Activated gamma-delta T cell treated with anti-CD3 and anti-CD28 coated beads, Interleukin-2, amount 50 U/mL, for 16 hours (primary cell): ENCODE data around the gene KPNA2.
"Not testable (repeated sequence)": the region's sequence is repeated elsewhere in the genome, so short reads cannot be mapped to it uniquely, and the experiment has no call there.

Experiments
- DNase-seq: peaks from one replicate; pipeline ENCODE4 v3.0.0-alpha.2; 2020; ENCODE audit warnings: low read depth

Gene KPNA2

DNA sequence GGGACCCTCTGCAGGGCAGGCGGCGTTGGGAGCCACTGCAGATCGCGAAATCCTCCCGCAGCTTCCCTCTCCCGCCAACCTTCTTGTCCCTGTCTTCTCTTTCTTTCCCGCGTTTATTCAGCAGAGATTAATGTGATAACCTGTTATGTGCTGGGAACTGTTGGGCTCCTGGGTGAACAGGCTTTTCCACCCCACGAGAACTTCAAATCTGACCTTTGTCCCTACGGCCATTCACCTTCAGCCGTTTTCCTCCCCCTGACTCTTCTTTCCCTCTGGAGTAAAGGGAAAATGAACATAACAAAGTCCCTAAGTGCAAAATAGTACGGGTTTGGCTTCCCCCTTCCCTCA lies 15.2 kb upstream of the KPNA2 start:
- no peak for DNase-seq

DNA sequence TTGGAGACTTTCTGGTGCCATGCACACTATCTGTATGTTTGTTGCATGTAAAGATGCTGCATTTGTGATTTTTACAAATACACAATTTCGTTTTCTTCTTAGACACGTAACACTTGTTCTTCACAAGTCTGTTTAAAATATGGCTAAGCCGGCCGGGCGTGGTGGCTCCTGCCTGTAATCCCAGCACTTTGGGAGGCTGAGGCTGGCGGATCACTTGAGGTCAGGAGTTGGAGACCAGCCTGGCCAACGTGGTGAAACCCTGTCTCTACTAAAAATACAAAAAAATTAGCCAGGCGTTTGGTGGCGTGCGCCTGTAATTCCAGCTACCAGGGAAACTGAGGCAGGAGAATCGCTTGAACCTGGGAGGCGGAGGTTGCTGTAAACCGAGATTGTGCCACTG lies 14.7 kb upstream of the KPNA2 start:
- not testable (repeated sequence) for DNase-seq

DNA sequence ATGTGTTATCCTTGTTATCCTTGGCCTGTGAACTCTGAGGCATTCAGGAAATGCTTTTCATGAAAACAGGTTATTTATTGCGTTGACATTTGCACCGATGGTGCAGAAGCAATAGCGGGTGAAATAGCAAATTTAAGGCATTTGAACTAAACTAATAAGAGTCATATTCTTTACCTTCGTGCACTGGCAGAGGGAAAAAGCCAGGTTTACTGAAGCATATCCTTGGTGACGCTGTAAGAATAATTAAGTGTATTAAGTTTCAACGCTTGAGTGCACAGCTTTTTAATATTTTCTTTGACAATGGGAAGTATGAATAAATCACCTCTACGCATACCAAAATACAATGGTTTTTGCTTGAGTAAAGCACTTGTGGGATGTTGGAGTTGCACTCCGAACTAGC lies 13.6 kb upstream of the KPNA2 start:
- DNase-seq = no peak

DNA sequence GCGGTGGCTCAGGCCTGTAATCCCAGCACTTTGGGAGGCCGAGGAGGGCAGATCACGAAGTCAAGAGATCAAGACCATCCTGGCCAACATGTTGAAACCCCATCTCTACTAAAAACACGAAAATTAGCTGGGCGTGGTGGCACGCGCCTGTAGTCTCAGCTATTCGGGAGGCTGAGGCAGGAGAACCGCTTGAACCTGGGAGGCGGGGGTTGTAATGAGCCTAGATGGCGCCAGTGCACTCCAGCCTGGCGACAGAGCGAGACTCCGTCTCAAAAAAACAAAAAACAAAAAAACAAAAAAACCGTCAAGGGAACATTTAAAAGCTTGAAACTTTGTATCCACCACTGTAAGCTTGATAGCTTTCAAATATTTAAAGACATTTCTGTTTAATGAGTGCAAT lies 13.0 kb upstream of the KPNA2 start:
- not testable (repeated sequence) for DNase-seq

DNA sequence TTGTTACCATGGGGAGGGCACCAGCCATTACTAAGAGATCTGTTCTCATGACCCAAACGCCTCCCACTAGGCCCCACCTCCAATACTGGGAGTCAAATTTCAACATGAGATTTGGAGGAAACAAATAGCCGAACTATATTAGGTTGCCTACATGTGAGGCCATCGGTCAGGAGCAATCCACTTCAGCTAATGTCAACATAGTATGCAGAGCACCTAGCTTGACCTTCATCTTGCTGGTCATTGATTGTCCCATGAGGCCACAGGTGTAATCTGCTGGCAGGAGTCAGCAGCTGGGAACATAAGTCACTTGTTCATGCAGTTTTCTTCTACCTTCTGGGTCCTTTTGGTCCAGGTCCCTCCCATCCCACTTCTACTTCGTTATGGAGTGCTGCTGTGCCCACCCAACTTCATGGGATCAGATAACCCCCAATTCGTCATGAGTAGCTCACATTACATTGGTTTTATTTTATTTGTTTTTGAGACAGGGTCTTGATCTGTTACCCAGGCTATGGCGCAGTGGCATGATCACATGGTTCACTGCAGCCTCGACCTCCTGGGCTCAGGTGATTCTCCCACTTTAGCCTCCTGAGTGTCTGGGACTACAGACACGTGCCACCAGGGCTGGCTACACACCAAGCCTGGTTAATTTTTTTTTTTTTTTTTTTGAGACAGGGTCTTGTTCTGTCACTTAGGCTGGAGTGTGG lies 5.9 kb upstream of the KPNA2 start:
- DNase-seq = no peak

DNA sequence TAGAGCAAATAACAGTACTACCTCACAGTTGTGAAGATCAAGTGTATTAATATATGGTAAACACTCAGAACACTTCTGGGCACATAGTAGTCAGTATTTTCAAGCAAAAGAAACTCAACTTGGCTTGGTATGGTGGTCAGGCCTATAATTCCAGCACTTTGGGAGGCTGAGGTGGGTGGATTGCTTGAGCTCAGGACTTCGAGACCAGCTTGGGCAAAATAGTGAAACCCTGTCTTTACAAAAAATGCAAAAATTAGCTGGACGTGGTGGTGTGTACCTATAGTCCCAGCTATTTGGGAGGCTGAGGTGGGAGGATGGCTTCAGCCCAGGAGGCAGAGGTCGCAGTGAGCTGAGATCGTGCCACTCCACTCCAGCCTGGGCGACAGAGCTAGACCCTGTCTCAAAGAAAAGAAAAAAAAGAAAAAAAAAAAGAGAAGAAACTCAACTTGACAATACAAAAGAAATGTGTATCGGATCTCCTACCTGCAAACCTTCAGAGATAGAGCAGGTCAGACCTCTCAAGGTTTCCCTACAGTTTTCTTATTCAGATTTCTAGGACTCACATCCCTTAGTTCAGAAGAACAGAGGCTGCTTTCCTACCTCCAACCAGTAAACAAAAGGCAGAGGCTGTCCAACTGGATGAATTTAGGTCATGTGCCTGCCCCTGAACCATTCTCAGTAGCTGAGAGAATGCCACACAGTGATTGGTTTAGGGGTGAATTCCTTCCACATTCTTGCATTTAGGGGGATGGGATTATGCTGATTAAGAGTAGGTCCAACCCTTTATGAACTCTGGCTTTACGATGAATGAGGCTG lies 1.7 kb upstream of the KPNA2 start:
- DNase-seq = no peak

DNA sequence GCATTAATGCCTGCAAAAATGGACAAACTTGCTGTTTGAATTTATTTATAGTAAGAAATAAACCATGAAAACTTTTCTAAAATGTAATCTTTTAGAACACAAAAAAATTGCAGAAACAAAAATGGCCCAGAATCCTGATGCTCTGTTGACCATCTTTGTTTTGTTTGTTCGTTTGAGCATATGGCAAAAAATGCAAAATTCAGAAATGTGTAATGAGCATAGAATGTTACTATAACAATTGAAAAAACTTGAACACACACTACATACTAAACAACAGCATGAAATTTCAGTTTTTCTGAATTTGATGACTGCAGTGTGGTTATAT lies 1.1 kb upstream of the KPNA2 start:
- no peak for DNase-seq

DNA sequence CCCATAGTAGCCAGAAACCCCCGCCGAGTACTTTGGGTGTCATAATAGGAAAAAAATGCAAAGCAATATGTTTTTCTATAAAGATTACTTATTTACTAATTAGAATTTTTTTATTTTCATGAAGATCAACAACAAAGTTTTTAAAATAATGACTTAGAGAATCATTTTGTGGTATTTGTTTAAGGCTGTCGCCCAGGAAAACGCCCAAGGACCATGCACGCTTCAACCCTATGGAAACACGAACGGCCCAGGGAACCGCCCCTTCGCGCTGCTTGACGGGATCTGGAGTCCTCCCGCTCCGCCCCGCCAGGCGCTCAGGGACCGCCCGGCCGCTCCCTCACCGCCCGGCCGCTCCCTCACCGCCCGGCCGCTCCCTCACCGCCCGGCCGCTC lies 408 bp upstream of the KPNA2 start:
- peak; percentile 79 for DNase-seq

DNA sequence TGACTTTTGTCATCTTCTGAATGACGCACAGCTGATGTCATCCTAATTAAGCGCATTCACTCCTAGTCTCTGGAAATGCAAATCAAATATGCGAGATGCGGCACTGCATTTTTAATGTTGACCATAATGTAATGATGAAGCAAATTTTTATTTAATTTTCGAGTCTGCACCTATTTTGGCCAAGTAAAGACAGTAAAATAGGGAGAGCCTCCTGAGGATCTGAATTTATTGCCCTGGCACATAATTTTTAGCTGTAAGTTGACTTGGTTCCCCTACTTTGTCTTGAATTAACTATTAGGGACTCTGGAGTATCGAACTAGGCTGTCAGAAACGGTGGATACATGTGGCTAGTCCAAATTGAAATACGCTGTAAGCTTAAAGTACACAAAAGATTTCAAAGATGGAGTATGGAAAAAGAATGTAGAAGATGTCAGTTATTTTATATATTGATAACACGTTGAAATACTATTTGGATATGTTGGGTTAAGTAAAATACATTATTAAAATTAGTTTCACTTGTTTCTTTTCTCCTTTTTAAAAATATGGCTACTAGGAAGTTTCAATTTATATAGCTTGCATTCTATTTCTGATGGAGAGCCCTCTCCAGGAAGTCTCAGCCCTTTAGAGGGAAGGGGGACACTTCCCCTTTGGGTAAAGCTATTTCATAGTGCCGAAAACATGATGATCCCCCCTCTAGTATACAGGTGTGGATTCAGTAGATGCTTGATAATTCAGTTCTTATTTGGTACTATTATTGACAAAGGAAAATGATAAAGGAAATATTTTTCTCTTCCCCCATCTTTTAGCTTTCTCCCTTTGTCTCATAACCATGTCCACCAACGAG lies 991 bp downstream of the KPNA2 start:
- no peak for DNase-seq

DNA sequence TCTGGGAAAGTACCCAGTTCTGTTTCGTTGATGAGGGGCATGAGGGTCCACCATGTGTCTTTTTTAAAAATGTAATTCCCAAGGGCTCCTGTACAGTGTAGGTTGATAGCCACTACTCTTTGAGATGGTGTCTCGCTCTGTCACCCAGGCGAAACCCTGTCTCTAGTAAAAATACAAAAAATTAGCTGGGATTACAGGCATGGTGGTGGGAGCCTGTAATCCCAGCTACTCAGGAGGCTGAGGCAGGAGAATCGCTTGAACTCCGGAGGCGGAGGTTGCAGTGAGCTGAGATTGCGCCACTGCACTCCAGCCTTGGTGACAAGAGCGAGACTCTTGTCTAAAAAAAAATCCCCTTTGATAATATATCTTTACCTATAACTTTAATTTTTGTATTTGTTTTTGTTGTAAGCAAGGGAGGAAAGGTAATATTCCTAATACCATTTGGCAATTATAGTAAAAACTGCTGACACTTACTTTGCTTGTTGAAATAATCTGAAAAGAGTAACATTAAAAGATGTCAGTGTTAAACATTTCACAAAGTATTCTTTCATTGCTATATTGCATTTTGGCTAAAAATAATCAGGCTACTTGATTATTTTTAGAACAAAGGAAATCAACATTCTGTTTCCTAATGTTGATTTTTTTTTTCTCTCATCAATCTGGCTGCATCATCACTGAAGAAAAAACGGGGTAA lies 11.8 kb downstream of the KPNA2 start:
- no peak for DNase-seq

DNA sequence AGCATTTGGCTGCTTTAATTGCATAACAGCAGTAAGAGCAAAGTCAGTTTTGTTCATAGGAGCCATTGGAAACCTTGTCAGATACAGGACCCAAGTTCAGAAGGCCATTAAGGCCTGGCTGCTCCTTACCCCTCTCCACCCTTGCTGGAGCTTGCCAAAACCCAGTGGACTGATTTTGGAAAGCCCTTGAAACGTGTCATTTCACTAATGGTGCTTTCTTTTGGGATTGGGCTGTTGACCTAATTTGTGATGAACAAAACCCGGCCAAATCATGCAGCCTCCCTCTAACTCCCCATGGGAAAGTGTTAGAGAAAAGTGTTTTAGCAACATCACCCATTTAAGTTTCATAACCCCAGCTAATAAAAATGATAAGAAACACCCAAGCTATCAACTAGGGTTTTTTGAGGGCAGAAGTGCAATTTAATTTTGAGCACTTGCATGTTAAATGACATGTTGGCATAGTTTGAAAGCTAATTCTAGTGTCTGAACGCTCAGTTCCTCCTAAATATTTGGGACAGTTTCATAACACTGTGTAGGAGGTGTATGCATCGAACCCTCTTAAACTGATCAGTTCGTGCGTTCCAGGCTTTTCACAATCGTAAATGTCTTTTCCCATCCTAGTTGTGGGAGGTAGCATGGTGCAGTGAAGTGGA lies 12.5 kb downstream of the KPNA2 start:
- DNase-seq = not testable (repeated sequence)

DNA sequence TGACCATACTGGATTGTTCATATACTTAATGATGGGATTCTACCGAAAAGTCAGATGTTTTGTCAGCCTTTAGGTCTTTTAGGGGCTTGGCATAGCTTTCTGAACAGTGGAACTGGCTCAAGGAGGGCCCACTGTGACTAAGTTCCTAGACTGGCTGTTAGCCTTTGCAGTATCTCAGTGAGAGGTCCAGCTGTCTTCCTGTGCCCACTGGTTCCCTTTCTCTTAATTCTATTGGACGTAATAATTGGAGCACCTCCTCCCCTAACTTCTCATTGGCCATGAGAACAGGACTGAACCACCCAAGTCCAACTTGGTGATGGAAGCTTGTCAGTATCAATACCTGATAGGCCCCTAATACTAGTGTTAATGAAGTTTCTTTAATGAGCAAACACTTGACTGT lies 13.5 kb downstream of the KPNA2 start:
- no peak for DNase-seq

DNA sequence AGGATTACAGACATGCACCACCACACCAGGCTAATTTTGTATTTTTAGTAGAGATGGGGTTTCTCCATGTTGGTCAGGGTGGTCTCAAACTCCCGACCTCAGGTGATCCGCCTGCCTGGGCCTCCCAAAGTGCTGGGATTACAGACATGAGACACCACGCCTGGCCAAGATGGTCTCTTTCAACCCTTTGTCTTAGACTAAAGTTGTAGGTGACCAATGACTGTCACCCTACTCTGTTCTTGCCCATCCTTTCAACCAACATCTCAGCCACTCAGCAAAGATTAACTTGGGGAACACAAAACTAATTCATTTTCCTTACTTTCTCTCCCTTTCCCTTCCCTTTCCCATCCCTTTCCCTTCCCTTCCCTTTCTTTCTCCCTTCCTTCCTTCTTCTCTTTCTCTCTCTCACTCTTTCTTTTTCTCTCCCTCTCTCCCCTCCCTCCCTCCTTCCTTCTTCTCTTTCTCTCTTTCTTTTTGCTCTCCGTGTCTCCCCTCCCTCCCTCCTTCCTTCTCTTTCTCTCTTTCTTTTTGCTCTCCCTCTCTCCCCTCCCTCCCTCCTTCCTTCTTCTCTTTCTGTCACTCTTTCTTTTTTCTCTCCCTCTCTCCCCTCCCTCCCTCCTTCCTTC lies 14.4 kb downstream of the KPNA2 start:
- DNase-seq = not testable (repeated sequence)

DNA sequence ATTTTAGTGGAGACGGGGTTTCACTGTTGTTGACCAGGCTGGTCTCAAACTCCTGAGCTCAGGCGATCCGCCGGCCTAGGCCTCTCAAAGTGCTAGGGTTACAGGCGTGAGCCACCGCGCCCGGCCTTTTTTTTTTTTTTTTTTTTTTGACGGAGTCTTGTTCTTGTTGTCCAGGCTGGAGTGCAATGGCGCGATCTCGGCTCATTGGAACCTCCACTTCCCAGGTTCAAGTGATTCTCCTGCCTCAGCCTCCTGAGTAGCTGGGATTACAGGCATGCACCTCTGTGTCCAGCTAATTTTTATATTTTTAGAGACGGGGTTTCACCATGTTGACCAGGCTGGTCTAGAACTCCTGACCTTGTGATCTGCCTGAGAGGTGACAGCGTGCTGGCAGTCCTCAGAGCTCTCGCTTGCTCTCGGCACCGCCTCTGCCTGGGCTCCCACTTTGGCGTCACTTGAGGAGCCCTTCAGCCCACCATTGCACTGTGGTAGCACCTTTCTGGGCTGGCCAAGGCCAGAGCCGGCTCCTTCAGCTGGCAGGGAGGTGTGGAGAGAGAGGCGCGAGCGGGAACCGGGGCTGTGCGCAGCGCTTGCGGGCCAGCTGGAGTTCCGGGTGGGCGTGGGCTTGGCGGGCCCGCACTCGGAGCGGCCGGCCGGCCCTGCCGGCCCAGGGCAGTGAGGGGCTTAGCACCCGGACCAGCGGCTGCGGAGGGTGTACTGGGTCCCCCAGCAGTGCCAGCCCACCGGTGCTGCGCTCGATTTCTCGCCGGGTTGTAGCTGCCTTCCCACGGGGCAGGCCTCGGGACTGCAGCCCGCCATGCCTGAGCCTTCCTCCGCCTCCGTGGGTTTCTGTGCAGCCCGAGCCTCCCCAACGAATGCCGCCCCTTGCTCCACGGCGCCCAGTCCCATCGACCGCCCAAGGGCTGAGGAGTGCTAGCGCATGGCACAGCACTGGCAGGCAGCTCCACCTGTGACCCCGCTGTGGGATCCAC lies 16.1 kb downstream of the KPNA2 start:
- DNase-seq = not testable (repeated sequence)

DNA sequence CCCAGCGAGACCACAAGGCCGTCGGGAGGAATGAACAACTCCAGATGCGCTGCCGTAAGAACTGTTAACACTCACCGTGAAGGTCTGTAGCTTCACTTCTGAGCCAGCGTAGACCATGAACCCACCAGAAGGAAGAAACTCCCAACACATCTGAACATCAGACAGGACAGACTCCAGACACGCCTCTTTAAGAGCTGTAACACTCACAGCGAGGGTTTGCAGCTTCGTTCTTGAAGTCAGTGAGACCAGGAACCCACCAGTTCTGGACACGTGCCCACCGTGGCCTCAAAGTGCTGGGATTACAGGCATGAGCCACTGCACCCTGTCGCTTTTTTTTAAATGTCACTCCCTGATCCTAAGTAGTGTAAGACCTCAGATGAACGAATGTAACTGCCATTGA lies 17.3 kb downstream of the KPNA2 start:
- no peak for DNase-seq

DNA sequence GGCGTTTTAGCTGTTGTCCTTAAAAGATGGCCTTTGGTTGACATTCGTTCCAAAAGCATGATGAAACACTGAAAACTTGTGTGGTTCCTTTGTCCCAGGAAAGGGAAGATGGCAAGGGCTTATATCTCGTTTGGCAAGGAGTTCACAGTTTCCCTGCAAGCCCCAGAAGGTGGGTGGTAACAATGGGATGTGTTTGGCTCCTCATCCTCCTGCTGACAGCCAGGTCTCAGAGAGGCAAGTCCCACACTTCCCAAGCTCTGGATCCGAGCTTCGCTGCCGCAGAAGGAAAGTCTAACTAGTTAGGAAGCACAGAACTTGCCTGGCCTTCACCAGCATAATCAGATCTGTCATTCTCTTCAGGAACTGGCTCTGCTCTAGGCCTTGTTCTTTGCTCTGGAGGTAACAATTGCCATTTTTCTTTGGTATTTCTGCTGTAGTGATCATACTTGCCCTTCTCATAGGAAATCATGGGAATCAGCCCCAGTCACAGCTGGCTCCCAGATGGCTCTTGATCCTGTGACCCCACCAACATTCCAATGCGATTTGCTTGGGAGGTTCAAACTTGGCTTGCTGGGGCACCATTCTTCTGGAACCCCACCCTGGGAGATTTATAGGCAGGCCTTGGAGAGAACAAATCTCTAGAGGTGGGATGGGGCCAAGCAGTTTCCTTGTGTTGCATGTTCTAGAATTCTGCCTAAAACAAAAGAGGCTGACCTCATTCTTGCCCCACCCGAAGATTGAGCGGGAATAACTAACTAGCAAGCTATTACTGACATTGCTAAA lies 17.9 kb downstream of the KPNA2 start:
- no peak for DNase-seq

DNA sequence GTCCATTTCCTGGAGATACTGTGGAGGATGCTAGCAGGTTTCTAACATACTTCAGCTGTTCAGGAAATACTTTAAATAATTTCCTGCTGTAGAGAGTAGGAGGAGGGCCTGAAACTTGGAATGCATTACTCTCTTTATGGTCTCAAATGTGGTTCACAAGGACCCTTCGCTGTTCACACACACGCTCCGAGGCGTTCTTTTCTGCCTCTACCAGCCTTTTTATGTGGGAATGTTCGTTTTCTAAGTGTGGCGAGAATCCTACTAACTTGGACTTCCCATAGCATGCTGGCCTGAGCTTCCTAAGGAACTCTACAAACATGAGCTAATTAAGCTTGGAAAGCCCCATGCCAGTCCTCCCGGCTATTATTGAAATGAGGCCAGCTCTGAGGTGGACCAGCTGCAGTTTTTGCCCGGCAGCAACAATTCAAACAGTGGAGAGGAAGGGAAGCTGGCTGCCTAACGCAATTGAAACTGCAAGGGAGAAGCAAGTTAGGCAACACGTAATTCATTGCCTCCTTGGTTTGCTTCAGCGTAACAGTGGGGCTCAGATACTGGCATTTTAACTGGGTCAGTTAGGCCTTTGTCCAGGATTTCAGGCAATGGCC lies 18.9 kb downstream of the KPNA2 start:
- no peak for DNase-seq

DNA sequence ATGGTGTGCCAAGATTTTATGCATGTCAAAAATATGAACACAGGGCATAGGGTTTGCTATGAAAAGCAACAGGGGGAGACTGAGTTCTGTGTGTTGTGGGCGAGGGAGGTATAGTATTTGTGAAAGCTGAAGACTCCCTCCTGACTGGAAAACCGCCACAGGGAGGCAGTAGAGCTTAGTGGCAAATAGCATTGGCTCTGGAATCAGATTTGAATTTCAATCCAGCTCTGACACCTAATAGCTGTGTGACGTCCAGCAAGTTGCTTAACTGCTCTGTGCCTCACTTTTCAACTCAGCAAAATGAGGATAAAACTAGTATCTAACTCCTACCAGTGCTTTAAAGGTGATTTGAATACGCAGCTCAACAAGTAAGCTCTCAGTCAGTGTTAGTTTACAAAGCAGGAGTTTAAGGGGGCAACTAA lies 22.0 kb downstream of the KPNA2 start:
- no peak for DNase-seq

DNA sequence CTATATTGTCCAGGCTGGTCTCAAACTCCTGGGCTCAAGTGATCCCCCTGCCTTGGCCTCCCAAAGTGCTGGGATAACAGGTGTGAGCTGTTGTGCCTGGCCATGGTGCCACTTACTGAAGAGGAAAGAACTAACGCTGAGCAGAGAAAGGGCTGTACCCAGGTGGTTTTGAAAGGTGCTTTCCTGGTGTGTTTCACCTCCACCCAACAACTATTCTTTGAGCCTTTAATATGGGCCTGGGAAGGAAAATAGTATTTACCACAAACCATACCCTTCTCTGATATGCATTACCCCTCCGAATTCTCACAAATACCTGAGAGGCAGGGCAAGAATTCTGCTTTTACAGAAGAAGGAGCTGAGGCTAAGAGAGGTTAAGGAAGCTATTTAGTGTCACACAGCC lies 24.8 kb downstream of the KPNA2 start:
- no peak for DNase-seq
